Thyroid gland (tissue), 4 donors: Measurements from ENCODE around the gene BAG3. TPM values are rescaled to one million over a fixed set of nuclear protein-coding genes. Genes with fewer than 3 reads are reported as not detected.
A peak's percentile ranks its signal among the peaks of the same experiment; 100 is the strongest.

Source experiments
- DNase-seq, 2 donors: peaks; one replicate each; pipeline ENCODE4 v3.0.0-alpha.2; 2019
- H3K27ac ChIP-seq, 3 donors: fragments of 200-600 bp; sonication (generic); 1 replicate in 2 of 3; 2 replicates in 1 of 3; pipeline ENCODE4 v1.5.1; 2016 to 2019; ENCODE audit warnings: mild to moderate bottlenecking in 1 of 3, moderate library complexity in 1 of 3
- H3K27me3 ChIP-seq: fragments of 200-600 bp; sonication (generic); one replicate; pipeline ENCODE4 v1.5.1; 2019
- H3K36me3 ChIP-seq, 2 donors: fragments of 200-600 bp; sonication (generic); one replicate each; pipeline ENCODE4 v1.5.1; 2016 to 2019
- H3K4me1 ChIP-seq, 2 donors: fragments of 200-600 bp; sonication (generic); one replicate each; pipeline ENCODE4 v1.5.1; 2017 to 2019
- H3K4me3 ChIP-seq, 3 donors: fragments of 200-600 bp; sonication (generic); replicated peaks in 1 of 3; 1 replicate in 2 of 3; 2 replicates in 1 of 3; pipeline ENCODE4 v1.5.1; 2016; ENCODE audit warnings: mild to moderate bottlenecking in 1 of 3
- H3K9me3 ChIP-seq: fragments of 200-600 bp; sonication (generic); one replicate; pipeline ENCODE4 v1.5.1; 2017
- POLR2A ChIP-seq, 2 donors: fragments of 450-650 bp; IDR thresholded peaks; one replicate each; pipeline ENCODE4 v1.6.1; 2017; ENCODE audit warnings: antibody characterized with exemption in 2 of 2, mild to moderate bottlenecking in 2 of 2, moderate library complexity in 1 of 2
- WGBS, 2 donors: methylation state at CpG; one replicate each; pipeline ENCODE4 v1.1.5; 2017; 5-methylcytosine and 5-hydroxymethylcytosine counted together
- intact Hi-C: fragments of 100-400 bp; cut with DNase I; formaldehyde crosslinking; loops from one replicate; pipeline ENCODE4 v1.15.1; 2023
- total RNA-seq, 4 donors: library from RNA; depleted of rRNA; stranded (reverse); fragments of >200 nt; gene quantifications; one replicate each; pipeline ENCODE4 v1.2.3, GENCODE V29; 2016
- TF ChIP-seq, protein P1 (sequence below), 6 experiments: fragments of 200-600 bp in 3 of 6; fragments of 450-650 bp in 3 of 6; sonication (generic) in 3 of 6; IDR thresholded peaks; one replicate each; pipeline ENCODE4 v1.5.1; 2016 to 2019; ENCODE audit warnings: antibody characterized with exemption in 6 of 6, mild to moderate bottlenecking in 2 of 6, inconsistent platforms in 1 of 6, moderate library complexity in 1 of 6

Gene BAG3
- 10 to 100 TPM; 26.6 to 46.6 (median 38.0) TPM for total RNA-seq

GRCh38 chr10:119650692-119651513 lies at the start of gene BAG3:
TSS of gene BAG3 (plus strand) at chr10:119651380. CDS start at chr10:119651676, 296 bp downstream.
- Histone ChIP-seq H3K27me3 (no peaks in the 10 kb centered on the region), H3K9me3 (no peaks in the 10 kb centered on the region), H3K4me3 (peak within 1 kb of the TSS; percentile 73 to 96 (median 92)), H3K4me1 (peaks cover 30 to 38% of the 10 kb centered on the region in 2 donors), H3K27ac (peak within 1 kb of the TSS; percentile 94 to 100 (median 99)), H3K36me3 (no peaks in the 10 kb centered on the region)
- intact Hi-C loops = no loop called here
- WGBS, 2 donors = 2 to 4% methylated on average over 10 to 18 of the region's 60 CpGs
- peak; percentile 92 to 93 for DNase-seq
- TF ChIP-seq POLR2A (IDR thresholded peaks at IDR 0.05) = peak in 1 of 2 donors; percentile 95
- TF ChIP-seq, protein P1, sequence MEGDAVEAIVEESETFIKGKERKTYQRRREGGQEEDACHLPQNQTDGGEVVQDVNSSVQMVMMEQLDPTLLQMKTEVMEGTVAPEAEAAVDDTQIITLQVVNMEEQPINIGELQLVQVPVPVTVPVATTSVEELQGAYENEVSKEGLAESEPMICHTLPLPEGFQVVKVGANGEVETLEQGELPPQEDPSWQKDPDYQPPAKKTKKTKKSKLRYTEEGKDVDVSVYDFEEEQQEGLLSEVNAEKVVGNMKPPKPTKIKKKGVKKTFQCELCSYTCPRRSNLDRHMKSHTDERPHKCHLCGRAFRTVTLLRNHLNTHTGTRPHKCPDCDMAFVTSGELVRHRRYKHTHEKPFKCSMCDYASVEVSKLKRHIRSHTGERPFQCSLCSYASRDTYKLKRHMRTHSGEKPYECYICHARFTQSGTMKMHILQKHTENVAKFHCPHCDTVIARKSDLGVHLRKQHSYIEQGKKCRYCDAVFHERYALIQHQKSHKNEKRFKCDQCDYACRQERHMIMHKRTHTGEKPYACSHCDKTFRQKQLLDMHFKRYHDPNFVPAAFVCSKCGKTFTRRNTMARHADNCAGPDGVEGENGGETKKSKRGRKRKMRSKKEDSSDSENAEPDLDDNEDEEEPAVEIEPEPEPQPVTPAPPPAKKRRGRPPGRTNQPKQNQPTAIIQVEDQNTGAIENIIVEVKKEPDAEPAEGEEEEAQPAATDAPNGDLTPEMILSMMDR (IDR thresholded peaks at IDR 0.05) = no peak

DNA sequence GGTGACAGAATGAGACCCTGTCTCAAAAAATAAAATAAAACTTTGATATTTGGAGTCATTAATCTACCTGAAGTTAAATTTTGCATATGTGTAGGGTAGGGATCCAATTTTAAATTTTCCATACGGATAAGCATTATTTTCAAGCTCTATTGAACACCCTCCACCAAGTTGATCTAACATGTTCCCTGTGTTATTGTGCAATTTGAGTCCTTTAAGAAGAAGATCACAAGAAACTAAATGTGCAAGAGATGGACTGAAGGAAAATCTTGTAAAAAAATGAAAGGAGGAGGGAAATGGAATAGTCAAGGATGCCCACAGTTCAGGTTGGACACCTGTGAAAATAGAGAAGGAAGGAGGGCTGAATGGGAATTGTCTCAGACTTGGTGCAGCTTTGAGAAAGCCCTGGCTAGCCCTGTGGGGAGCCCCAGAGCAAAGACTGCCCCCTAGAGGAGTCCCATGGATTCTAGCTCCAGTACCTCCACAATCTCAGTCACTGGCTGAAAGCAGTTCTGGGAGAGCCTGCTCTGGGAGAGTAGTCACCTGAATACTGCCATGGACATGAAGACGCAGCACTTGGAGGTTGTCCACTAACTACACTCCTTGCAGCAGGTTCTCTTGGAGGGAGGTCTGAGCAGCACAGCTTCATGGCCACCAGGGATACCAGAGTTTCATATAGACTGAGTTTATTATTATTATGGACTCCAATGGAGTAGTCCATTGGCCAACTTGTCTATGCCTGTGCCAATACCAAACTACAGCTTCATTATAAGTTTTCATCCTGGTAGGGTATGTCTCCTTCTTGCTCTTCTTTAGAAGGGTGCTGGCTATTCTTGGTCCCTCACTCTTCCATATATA lies 48.7 kb upstream of the BAG3 start:
- Histone ChIP-seq H3K27ac (no peak overlapping the region), H3K27me3 (no peaks in the 10 kb centered on the region), H3K4me3 (no peak overlapping the region), H3K36me3 (no peaks in the 10 kb centered on the region), H3K9me3 (no peaks in the 10 kb centered on the region), H3K4me1 (peaks cover 0 to 2% of the 10 kb centered on the region in 2 donors)
- WGBS, 2 donors = 28 to 35% methylated on average over 2 of the region's 2 CpGs
- TF ChIP-seq, protein P1 (IDR thresholded peaks at IDR 0.05) = peak in 2 of 6 experiments; percentile 20 to 31
- no peak for TF ChIP-seq POLR2A (IDR thresholded peaks at IDR 0.05)
- DNase-seq = peak in 1 of 2 donors; percentile 13
- intact Hi-C loops = loop anchor here (10.0 kb wide), 2 partner anchors 82 to 262 kb away; no protein-coding TSS in a partner anchor

DNA sequence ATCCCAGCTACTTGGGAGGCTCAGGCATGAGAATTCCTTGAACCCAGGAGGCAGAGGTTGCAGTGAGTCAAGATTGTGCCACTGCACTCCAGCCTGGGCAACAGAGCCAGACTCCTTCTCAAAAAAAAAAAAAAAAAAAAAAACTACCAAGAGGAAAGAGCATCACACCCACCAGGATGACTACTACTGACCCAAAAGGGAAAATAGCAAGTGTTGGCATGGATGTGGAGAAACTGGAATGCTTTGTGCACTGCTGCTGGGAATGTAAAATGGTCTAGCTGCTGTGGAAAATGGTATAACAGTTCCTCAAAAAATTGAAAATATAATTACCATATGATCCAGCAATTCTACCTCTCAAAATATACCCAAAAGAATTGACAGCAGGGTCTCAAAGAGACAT lies 46.7 kb upstream of the BAG3 start:
- Histone ChIP-seq H3K4me1 (no peaks in the 10 kb centered on the region), H3K36me3 (no peaks in the 10 kb centered on the region), H3K9me3 (no peaks in the 10 kb centered on the region), H3K27me3 (no peaks in the 10 kb centered on the region), H3K4me3 (no peak overlapping the region), H3K27ac (no peak overlapping the region)
- no peak for DNase-seq
- TF ChIP-seq, protein P1 (IDR thresholded peaks at IDR 0.05) = no peak
- TF ChIP-seq POLR2A (IDR thresholded peaks at IDR 0.05) = no peak
- intact Hi-C loops = loop anchor here (10.0 kb wide), 2 partner anchors 80 to 260 kb away; no protein-coding TSS in a partner anchor

DNA sequence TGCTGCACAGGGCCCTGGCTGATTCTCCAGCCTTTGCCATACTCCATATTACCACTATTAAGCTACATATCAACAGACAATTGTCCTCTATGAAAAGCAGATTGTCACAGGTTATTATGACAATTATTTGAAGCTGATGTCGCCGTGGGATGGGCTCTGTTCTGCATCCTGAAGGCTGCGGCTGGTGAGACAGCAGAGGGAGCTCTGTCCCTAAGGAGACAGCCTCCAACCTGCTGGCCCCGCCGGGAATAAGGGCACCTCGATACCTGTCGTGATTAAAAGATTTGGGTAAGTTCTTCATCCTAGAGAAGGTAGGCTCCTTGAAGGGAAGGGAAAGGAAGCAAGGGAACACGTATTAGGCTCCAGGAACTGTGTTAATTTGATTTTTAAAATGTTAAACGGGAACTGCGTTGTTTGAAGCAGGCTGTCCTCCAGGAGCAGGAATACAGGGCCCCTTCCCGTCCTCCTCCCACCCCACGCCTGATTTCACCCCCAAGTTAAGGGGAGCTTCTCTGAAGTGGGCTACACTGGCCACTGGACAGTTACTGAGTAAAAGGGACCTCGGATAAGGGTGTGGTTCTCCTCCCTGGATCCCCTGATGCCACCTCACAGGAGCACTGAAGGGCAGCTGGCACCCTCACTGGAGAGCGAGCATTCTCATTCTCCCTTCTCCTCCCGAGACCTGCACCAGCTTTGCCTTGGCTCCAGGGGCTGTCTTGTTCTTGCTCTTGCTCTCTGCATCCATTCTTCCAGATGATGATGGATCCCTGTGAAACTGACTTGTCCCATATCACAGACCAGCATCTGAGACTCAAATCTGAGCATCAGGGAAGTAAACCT lies 42.6 kb upstream of the BAG3 start:
- H3K4me3 ChIP-seq = no peak overlapping the region
- peak; percentile 66 to 71 for DNase-seq

More for the DNA sequence above, 42.6 kb upstream of the BAG3 start:
- no peaks in the 10 kb centered on the region for H3K36me3 ChIP-seq
- H3K27ac ChIP-seq = no peak overlapping the region
- TF ChIP-seq, protein P1 (IDR thresholded peaks at IDR 0.05) = peak in 5 of 6 experiments; percentile 37 to 78 (median 64)
- TF ChIP-seq POLR2A (IDR thresholded peaks at IDR 0.05) = no peak
- no peaks in the 10 kb centered on the region for H3K4me1 ChIP-seq
- intact Hi-C loops = loop anchor here (10.0 kb wide), 2 partner anchors 76 to 256 kb away; no protein-coding TSS in a partner anchor
- no peaks in the 10 kb centered on the region for H3K9me3 ChIP-seq
- H3K27me3 ChIP-seq = no peaks in the 10 kb centered on the region
- 24 to 26% methylated on average over 15 of the region's 15 CpGs for WGBS, 2 donors
